NB4 (cell line): Measurements from ENCODE around the gene PLCH1.
A peak's percentile ranks its signal among the peaks of the same experiment; 100 is the strongest.

ENCODE experiments used
- POLR2A ChIP-seq: IDR thresholded peaks from 2 replicates; pipeline ENCODE4 v1.6.1; 2011; ENCODE audit warnings: mild to moderate bottlenecking; ENCODE audit not compliant: insufficient read length; ENCODE audit errors: extremely low read depth
- TF ChIP-seq, protein P1 (sequence below): IDR thresholded peaks from one replicate; pipeline ENCODE4 v1.5.1; 2012; ENCODE audit warnings: low read depth, low read length

GRCh38 chr3:155554777-155555451 is 190.0 kb downstream of the PLCH1 start:
- TF ChIP-seq, protein P1, sequence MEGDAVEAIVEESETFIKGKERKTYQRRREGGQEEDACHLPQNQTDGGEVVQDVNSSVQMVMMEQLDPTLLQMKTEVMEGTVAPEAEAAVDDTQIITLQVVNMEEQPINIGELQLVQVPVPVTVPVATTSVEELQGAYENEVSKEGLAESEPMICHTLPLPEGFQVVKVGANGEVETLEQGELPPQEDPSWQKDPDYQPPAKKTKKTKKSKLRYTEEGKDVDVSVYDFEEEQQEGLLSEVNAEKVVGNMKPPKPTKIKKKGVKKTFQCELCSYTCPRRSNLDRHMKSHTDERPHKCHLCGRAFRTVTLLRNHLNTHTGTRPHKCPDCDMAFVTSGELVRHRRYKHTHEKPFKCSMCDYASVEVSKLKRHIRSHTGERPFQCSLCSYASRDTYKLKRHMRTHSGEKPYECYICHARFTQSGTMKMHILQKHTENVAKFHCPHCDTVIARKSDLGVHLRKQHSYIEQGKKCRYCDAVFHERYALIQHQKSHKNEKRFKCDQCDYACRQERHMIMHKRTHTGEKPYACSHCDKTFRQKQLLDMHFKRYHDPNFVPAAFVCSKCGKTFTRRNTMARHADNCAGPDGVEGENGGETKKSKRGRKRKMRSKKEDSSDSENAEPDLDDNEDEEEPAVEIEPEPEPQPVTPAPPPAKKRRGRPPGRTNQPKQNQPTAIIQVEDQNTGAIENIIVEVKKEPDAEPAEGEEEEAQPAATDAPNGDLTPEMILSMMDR = no peak
- peak; percentile 36 for TF ChIP-seq POLR2A
